PC-3 (cell line): ENCODE results near the gene LRRFIP2. TPM values are rescaled to one million over a fixed set of nuclear protein-coding genes. Genes with fewer than 3 reads are reported as not detected.

Source experiments
- ATAC-seq: fragments of 200-7000 bp; cut with Tn5 transposase; 2 replicates; pipeline ENCODE4 v1.9.1; 2020; ENCODE audit warnings: mild to moderate bottlenecking, moderate library complexity
- BruUV-seq: library from RNA; stranded (reverse); fragments of 400-500 nt; replicated peaks from 2 replicates; lab custom pipeline; 2021; lab: Mats Ljungman, UMichigan
- CTCF ChIA-PET: fragments of 300-600 bp; sonication (Branson Sonifier 250); formaldehyde crosslinking; loops from one replicate; lab custom pipeline; 2022; ENCODE audit warnings: antibody characterized with exemption; lab: Charles Lee
- POLR2A ChIA-PET: fragments of 300-600 bp; sonication (Branson Sonifier 250); formaldehyde crosslinking; loops from one replicate; lab custom pipeline; 2022; ENCODE audit warnings: antibody characterized with exemption; ENCODE audit not compliant: unreplicated experiment; lab: Charles Lee
- DNase-seq: peaks from one replicate; pipeline ENCODE4 v3.0.0-alpha.2; 2015
- H2AFZ ChIP-seq: fragments of 300-600 bp; sonication (generic); 2 replicates; pipeline ENCODE4 v1.6.0; 2016; ENCODE audit warnings: antibody characterized with exemption, low read length
- H3F3A ChIP-seq: fragments of 300-600 bp; sonication (generic); one replicate; pipeline ENCODE4 v1.6.0; 2017; ENCODE audit warnings: antibody characterized with exemption, low read length, control low read depth, mild to moderate bottlenecking; ENCODE audit not compliant: unreplicated experiment
- H3K27ac ChIP-seq: fragments of 300-600 bp; sonication (generic); 2 replicates; pipeline ENCODE4 v1.5.1; 2016; ENCODE audit warnings: mild to moderate bottlenecking, low read length
- H3K27me3 ChIP-seq: fragments of 300-600 bp; sonication (generic); 2 replicates; pipeline ENCODE4 v1.6.1; 2016; ENCODE audit warnings: low read length, mixed read lengths
- H3K36me3 ChIP-seq: fragments of 300-600 bp; sonication (generic); 2 replicates; pipeline ENCODE4 v1.6.1; 2016; ENCODE audit warnings: low read depth, mixed run types, low read length, mixed read lengths
- H3K4me1 ChIP-seq: fragments of 300-600 bp; sonication (generic); 2 replicates; pipeline ENCODE4 v1.5.1; 2016; ENCODE audit warnings: low read length; ENCODE audit not compliant: insufficient read depth
- H3K4me2 ChIP-seq: fragments of 300-600 bp; sonication (generic); 2 replicates; pipeline ENCODE4 v1.6.0; 2016; ENCODE audit warnings: low read length
- H3K4me3 ChIP-seq: fragments of 300-600 bp; sonication (generic); 2 replicates; pipeline ENCODE4 v1.5.1; 2016; ENCODE audit warnings: mild to moderate bottlenecking, low read length, mixed read lengths
- H3K79me2 ChIP-seq: fragments of 300-600 bp; sonication (generic); 2 replicates; pipeline ENCODE4 v1.6.1; 2017; ENCODE audit warnings: low read length, mixed read lengths
- H3K9ac ChIP-seq: fragments of 300-600 bp; sonication (generic); 2 replicates; pipeline ENCODE4 v1.6.0; 2016; ENCODE audit warnings: mild to moderate bottlenecking, low read length
- H3K9me2 ChIP-seq: fragments of 300-600 bp; sonication (generic); replicated peaks from 2 replicates; pipeline ENCODE4 v1.6.1; 2016; ENCODE audit warnings: mixed run types, low read length, mixed read lengths
- H3K9me3 ChIP-seq: fragments of 300-600 bp; sonication (generic); 2 replicates; pipeline ENCODE4 v1.6.1; 2016; ENCODE audit warnings: low read length, mixed read lengths
- H4K20me1 ChIP-seq: fragments of 300-600 bp; sonication (generic); 2 replicates; pipeline ENCODE4 v1.6.1; 2016; ENCODE audit warnings: low read length, mixed read lengths
- EZH2 ChIP-seq: fragments of 300-600 bp; sonication (generic); IDR thresholded peaks from one replicate; pipeline ENCODE4 v1.6.1; 2017; ENCODE audit warnings: antibody characterized with exemption, mild to moderate bottlenecking, low read length; ENCODE audit not compliant: unreplicated experiment
- EZH2phosphoT487 ChIP-seq: fragments of 300-600 bp; sonication (generic); IDR thresholded peaks from 2 replicates; pipeline ENCODE4 v1.6.1; 2018; ENCODE audit warnings: mild to moderate bottlenecking, antibody characterized with exemption, low read length, borderline replicate concordance
- intact Hi-C: fragments of 100-400 bp; cut with micrococcal nuclease; formaldehyde crosslinking; loops from 2 replicates; pipeline ENCODE4 v1.9.0; 2023
- total RNA-seq: library from RNA; depleted of rRNA; stranded (reverse); fragments of >200 nt; gene quantifications from 2 replicates; pipeline ENCODE4 v1.2.3, GENCODE V29; 2014
- TF ChIP-seq, protein P1 (sequence below): fragments of 300-600 bp; sonication (generic); conservative IDR thresholded peaks from 2 replicates; pipeline ENCODE4 v1.5.1; 2017; ENCODE audit warnings: antibody characterized with exemption, low read depth, mild to moderate bottlenecking, low read length

LRRFIP2 gene
- total RNA-seq, 1 experiment from 2014 or later, result 54.7 TPM

GRCh38 chr3:37170513-37170912 lies 3.9 kb downstream of the LRRFIP2 start:
- no peak for TF ChIP-seq EZH2
- TF ChIP-seq, protein P1, sequence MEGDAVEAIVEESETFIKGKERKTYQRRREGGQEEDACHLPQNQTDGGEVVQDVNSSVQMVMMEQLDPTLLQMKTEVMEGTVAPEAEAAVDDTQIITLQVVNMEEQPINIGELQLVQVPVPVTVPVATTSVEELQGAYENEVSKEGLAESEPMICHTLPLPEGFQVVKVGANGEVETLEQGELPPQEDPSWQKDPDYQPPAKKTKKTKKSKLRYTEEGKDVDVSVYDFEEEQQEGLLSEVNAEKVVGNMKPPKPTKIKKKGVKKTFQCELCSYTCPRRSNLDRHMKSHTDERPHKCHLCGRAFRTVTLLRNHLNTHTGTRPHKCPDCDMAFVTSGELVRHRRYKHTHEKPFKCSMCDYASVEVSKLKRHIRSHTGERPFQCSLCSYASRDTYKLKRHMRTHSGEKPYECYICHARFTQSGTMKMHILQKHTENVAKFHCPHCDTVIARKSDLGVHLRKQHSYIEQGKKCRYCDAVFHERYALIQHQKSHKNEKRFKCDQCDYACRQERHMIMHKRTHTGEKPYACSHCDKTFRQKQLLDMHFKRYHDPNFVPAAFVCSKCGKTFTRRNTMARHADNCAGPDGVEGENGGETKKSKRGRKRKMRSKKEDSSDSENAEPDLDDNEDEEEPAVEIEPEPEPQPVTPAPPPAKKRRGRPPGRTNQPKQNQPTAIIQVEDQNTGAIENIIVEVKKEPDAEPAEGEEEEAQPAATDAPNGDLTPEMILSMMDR, result no peak
- no peak for TF ChIP-seq EZH2phosphoT487
- Histone ChIP-seq H3K9ac (no peak overlapping the region), H3K36me3 (peaks cover 28% of the 10 kb centered on the region), H3K9me3 (no peaks in the 10 kb centered on the region), H3K4me3 (no peak overlapping the region), H3K4me2 (no peak overlapping the region), H3K79me2 (peaks cover 80% of the 10 kb centered on the region), H3K27ac (no peak overlapping the region), H3K9me2 (no peaks in the 10 kb centered on the region), H3K27me3 (no peaks in the 10 kb centered on the region), H2AFZ (no peak overlapping the region), H4K20me1 (peaks cover 22% of the 10 kb centered on the region), H3K4me1 (peaks cover 14% of the 10 kb centered on the region), H3F3A (no peaks in the 10 kb centered on the region)
- BruUV-seq, result no TSS peak
- ChIA-PET POLR2A (no interaction called here), CTCF (no interaction called here)
- intact Hi-C loops, result no loop called here
- no peak for DNase-seq
- no peak for ATAC-seq

DNA sequence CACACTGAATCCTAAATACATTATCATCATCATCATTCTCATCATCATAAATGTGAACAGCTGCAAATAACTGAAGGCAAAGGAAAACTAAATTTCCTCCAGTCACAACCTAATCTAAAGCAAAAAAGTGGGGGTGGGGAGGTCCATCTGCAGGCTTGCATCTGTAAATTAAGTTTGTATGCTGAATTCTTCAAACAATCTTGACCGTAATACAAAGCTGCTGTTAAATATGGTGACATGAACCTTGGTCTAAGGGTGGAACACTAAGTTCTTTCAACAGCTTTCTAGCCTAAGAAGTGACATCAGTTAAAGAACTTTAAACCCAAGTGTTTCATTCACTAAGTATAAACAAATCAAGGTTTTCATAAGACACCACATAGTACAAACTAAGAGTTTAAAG lies 4.3 kb downstream of the LRRFIP2 start:
- H3K9ac ChIP-seq, result no peak overlapping the region
- no peak overlapping the region for H3K4me3 ChIP-seq
- intact Hi-C loops, result no loop called here
- H4K20me1 ChIP-seq, result peaks cover 22% of the 10 kb centered on the region
- peaks cover 14% of the 10 kb centered on the region for H3K4me1 ChIP-seq
- BruUV-seq, result no TSS peak
- TF ChIP-seq EZH2phosphoT487 (no peak), EZH2 (no peak)
- TF ChIP-seq, protein P1, result no peak
- H3K4me2 ChIP-seq, result no peak overlapping the region
- H3K36me3 ChIP-seq, result peaks cover 28% of the 10 kb centered on the region
- H3K9me3 ChIP-seq, result no peaks in the 10 kb centered on the region
- H2AFZ ChIP-seq, result no peak overlapping the region
- ChIA-PET CTCF (no interaction called here), POLR2A (no interaction called here)
- ATAC-seq, result no peak
- H3K27me3 ChIP-seq, result no peaks in the 10 kb centered on the region
- no peak for DNase-seq
- no peaks in the 10 kb centered on the region for H3F3A ChIP-seq
- no peak overlapping the region for H3K27ac ChIP-seq
- no peaks in the 10 kb centered on the region for H3K9me2 ChIP-seq
- H3K79me2 ChIP-seq, result peaks cover 75% of the 10 kb centered on the region

DNA sequence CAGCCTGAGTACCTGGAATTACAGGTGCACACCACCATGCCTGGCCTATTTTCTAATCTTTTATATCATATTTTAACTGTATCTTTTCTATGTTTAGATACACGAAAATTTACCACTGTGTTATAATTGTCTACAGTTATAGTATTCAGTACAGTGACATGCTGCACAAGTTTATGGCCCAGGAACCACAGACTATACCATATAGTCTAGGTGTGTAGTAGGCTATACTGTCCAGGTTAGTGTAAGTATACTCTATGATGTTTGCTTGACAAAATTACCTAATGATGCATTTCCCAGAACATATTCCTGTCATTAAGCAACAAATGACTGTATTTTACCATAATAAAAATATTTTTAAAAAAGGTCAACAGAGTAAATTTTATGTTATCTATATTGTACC lies 5.5 kb downstream of the LRRFIP2 start:
- TF ChIP-seq, protein P1, result no peak
- no peak for TF ChIP-seq EZH2
- no peak for TF ChIP-seq EZH2phosphoT487
- no peak for ATAC-seq
- no TSS peak for BruUV-seq

More for the DNA sequence above, 5.5 kb downstream of the LRRFIP2 start:
- Histone ChIP-seq H4K20me1 (peaks cover 15% of the 10 kb centered on the region), H3K4me3 (no peak overlapping the region), H3K9ac (no peak overlapping the region), H3K9me3 (no peaks in the 10 kb centered on the region), H3K9me2 (no peaks in the 10 kb centered on the region), H3K27ac (no peak overlapping the region), H3K4me2 (no peak overlapping the region), H3K36me3 (peaks cover 28% of the 10 kb centered on the region), H3F3A (no peaks in the 10 kb centered on the region), H3K27me3 (no peaks in the 10 kb centered on the region), H2AFZ (no peak overlapping the region), H3K4me1 (peaks cover 8% of the 10 kb centered on the region), H3K79me2 (peaks cover 67% of the 10 kb centered on the region)
- CTCF ChIA-PET, result no interaction called here
- DNase-seq, result no peak
- intact Hi-C loops, result no loop called here
- POLR2A ChIA-PET, result no interaction called here
